HG03108 (cell line): ENCODE data around the gene GAPDH.
"Not testable (repeated sequence)": the region's sequence is repeated elsewhere in the genome, so short reads cannot be mapped to it uniquely, and the experiment has no call there.

Experiments
- ATAC-seq: cut with Tn5 transposase; IDR thresholded peaks from one replicate; pipeline ENCODE4 v1.9.1; 2021; ENCODE audit warnings: moderate library complexity; ENCODE audit not compliant: unreplicated experiment

Gene GAPDH

GRCh38 chr12:6558014-6558760 lies 23.9 kb downstream of the GAPDH start:
- ATAC-seq: not testable (repeated sequence)

- ATAC-seq: no peak
Measured at GRCh38 chr12:6559500-6559899, 25.2 kb downstream of the GAPDH start.

- ATAC-seq: no peak
Measured at GRCh38 chr12:6560501-6561205, 26.3 kb downstream of the GAPDH start.

- no peak for ATAC-seq
Measured at GRCh38 chr12:6562881-6563280, 28.6 kb downstream of the GAPDH start.

GRCh38 chr12:6563448-6564050 lies 29.2 kb downstream of the GAPDH start:
- no peak for ATAC-seq

GRCh38 chr12:6567112-6567670 lies 32.9 kb downstream of the GAPDH start:
- no peak for ATAC-seq

GRCh38 chr12:6569312-6569711 lies 35.0 kb downstream of the GAPDH start:
- no peak for ATAC-seq

- no peak for ATAC-seq
Measured at GRCh38 chr12:6569786-6570185, 35.5 kb downstream of the GAPDH start.

GRCh38 chr12:6570264-6570887 lies 36.1 kb downstream of the GAPDH start:
- no peak for ATAC-seq

GRCh38 chr12:6573001-6573400 lies 38.7 kb downstream of the GAPDH start:
- ATAC-seq: no peak

- no peak for ATAC-seq
Measured at GRCh38 chr12:6574576-6575295, 40.4 kb downstream of the GAPDH start.

- no peak for ATAC-seq
Measured at GRCh38 chr12:6575648-6576047, 41.3 kb downstream of the GAPDH start.

- ATAC-seq: no peak
Measured at GRCh38 chr12:6582196-6582595, 47.9 kb downstream of the GAPDH start.

- no peak for ATAC-seq
Measured at GRCh38 chr12:6582959-6583358, 48.6 kb downstream of the GAPDH start.

- ATAC-seq: no peak
Measured at GRCh38 chr12:6584293-6584692, 50.0 kb downstream of the GAPDH start.

- not testable (repeated sequence) for ATAC-seq
Measured at GRCh38 chr12:6586569-6586968, 52.3 kb downstream of the GAPDH start.
